GM21529 (cell line): ENCODE data around the gene PJA1.

Experiments
- ATAC-seq: cut with Tn5 transposase; IDR thresholded peaks from one replicate; pipeline ENCODE4 v1.9.1; 2021; ENCODE audit not compliant: unreplicated experiment

Gene PJA1

GRCh38 chrX:69165087-69165651 is at the start of gene PJA1:
TSS of gene PJA1 (minus strand) at chrX:69165453. CDS start at chrX:69163073, 2,380 bp downstream.
- ATAC-seq, result peak; percentile 91

GRCh38 chrX:69214463-69214862 is 49.2 kb upstream of the PJA1 start:
- ATAC-seq, result no peak

DNA sequence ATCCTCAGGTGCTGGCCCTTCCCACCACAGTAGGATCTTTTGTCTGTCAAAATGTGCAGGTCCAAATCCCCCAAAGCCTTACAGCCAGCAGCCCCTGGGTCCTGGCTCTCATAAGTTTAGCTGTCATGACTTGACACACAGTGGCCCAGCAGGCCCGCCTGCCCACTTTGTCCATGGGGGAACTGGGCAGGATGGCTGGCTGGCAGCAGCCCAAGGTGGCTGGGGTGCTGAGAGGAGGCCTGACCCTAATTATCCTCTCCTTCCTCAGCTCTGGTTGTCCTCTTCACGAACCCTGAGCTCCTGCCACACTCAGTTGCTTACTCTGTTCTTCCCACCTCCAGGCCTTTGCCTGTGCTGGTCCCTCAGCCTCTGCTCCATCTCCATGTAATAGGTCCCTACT is 46.4 kb upstream of the PJA1 start:
- no peak for ATAC-seq

DNA sequence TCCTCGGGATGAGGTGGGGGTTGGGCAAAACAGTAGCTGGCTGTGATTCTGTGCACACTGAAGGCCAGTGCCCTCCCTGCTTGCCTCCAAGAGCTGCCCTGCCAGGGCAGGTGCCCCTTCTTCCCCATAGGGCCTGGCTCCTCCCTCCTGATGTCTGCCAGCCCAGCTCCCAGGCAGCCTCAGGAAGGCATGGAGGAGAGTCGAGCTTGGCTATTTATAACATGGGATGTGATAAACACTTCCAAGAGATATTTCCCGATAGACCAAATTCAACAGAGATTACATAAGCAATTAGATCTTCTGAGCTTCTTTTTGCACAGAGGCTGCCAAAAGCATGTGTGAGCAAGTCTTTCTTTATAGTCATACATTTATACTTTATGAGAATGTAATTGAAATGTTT is 45.3 kb upstream of the PJA1 start:
- ATAC-seq, result no peak

- no peak for ATAC-seq
These were observed 42.0 kb upstream of the PJA1 start for GRCh38 chrX:69207216-69207615.

- ATAC-seq, result no peak
These were observed 38.4 kb upstream of the PJA1 start for GRCh38 chrX:69203638-69204037.

DNA sequence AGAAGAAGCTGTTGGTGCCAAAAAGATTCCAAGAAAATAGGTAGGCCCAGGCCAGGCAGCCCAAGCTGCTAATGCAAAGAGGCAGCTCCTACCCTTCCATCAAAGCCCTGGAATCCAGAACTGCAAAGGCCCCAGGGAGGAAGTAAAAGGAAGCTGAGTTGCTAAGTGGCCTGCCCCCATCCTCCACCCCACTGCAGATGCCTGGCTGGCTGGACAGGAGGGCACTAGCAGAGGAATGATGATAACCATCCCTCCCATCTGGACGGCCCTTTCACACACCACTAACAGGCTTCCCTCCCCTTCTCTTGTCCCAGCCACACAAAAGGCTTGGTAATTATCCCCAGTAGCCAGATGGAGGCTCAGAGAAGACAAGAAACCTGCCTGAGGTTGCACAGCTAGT is 32.4 kb upstream of the PJA1 start:
- no peak for ATAC-seq

DNA sequence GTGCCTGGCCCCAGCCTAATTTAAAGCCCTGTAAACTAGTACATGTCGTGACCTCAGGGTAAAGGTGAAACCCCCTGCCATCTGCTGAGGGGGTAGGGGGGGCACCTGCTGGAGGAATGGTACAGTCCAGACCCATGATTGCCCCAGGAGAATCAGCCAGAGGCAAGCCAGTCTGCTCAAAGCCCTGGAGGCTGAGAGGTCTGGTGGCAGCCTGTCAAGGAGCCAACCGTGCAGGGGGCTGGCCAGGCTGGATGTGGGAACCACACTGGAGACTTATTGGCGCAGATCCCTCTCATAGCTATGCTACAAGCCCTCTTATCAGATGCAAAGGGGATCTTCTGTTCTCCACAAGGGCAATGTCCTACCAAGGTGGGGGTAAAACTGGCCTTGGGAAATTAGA is 31.4 kb upstream of the PJA1 start:
- ATAC-seq, result no peak

- no peak for ATAC-seq
These were observed 30.6 kb upstream of the PJA1 start for GRCh38 chrX:69195810-69196209.

- no peak for ATAC-seq
These were observed 29.9 kb upstream of the PJA1 start for GRCh38 chrX:69195192-69195591.

- no peak for ATAC-seq
These were observed 27.4 kb upstream of the PJA1 start for GRCh38 chrX:69192603-69193002.

DNA sequence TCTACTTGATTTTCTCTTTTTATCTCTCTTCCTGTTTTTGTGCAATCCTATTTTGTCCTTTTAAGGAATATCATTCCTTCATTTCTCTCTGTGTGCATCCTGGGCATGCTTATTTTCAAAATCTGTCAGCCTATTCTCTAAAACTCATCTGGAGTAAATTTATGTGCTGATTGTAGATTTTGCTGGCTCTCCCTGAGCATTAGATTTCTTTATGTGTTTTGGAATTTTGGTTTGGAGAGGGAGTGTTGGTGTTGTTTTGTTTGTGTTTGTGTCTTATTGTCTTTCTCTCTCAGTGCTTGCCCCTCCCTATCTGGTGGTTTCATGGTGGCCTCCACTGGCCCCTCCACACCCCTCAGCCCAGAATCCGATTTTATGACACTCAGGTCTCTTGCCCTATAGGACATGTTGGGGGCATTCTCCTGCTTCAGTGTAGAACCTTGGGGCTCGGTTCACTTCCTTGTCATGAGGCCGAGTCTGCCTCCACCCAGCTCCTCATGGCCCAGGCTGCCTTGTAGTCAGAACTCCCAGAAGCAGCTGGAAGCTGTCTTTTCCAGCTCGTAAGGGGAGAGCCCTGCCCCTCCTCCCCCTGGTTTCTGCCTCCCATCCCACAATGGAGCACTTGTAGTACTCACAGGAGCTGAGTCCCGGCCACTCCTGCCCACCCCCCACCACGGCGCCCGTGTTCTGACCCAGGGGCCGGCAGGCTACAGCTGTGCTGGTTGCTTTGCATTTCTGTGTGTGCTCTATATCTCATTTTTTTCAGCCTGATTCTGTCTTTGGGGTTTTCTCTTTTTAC is 24.5 kb upstream of the PJA1 start:
- no peak for ATAC-seq

GRCh38 chrX:69186651-69187050 is 21.4 kb upstream of the PJA1 start:
- no peak for ATAC-seq

GRCh38 chrX:69185886-69186285 is 20.6 kb upstream of the PJA1 start:
- ATAC-seq, result no peak

- ATAC-seq, result no peak
These were observed 19.9 kb upstream of the PJA1 start for GRCh38 chrX:69185141-69185540.

DNA sequence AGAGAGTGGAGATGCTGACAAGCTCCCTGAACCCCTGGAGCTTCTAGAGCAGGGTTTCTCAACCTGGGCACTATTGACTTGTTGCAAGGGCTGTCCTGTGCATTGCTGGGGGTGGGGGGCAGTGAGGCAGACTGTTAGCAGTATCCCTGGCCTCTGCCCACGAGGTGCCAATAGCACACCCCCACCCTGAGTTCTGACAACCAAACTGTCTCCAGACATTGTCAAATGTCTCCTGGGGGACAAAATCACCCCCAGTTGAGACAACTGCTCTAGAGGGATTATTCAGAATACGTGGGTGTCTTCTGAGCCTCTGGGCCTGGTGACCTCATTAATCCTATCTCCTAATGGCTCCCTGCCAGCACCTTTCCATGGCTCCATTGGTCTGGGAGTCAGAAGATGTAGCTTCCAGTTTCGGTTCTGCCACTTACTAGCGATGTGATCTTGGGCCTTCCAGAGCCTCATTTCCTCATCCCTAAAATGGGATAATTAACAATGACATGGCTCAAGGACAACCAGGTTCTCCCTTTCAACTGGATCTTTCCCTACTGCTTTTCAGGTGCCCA is 17.6 kb upstream of the PJA1 start:
- ATAC-seq, result no peak

DNA sequence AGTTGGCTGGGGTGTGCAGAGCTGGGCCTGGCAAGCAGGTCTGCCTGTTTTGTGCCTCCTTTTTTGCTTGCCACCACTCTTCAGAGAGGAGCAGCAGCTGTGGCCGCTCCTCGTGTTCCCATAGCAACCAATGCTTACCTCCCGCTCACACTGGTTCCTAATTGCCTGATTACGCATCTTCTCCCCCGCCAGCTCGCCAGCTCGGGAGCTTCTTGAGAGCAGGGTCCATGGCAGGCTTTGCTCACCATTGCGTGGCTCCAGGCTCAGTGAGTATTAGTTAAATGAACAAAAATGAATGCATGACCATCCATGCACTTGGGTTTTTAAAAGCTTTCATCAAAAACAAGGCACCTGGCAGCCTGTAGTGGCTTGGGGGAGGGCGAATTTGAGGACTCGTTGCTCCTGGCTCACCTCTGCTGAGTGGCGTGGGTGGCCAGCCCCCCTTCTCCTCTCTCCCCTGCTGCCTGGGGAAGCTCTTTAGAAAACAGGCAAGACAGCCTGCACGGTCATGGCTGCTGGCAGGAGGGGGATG is 14.2 kb upstream of the PJA1 start:
- ATAC-seq, result no peak

DNA sequence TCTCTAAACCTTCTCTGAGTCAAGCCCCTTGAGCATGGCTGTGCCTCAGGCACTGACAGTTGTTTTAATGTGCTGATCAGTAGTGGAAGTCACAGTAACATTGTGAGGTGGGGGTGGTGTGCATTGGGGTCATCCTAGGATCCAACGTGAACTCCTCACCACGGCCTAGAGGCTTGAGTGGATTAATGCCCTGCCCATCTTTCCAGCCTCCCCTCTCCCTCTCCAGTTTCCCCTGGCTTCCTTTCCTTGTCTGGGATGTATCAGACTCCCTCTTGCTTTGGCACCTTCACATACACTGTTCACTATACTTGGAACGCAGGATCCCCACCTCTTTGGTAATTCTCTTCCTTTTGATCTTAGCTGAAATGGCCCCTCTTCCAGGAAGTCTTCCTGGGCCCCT is 13.3 kb upstream of the PJA1 start:
- no peak for ATAC-seq

DNA sequence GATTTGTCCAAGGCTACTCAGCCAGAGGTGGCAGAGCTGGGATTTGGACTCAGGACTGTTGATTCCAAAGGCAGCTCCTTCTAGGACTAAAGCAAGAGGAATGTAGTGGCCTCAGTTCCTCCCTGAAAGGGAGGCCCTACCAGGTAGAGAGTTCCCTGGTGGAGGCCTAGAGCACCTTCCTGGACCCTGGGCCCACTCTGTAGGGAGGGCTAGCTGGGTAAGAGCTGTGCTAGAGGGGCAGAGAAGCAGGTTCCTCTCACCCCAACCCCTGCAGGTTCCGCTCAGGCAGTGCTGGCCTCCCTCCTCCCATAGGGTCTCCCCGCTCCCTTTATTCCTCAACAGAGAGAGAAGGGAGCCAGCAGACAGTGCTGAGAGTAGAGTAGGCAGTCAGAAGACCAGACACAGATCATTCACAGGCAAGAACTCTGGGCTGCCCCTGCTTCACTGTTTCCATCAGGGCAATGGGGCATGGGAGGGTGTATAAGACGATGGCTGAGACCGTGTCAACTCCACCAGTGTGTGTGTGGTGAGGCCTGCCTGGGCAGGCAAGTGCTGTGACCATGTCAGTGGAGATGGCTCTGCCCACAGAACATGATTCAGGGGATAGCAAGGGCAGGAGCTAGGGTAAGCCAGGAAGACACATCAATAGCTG is 12.4 kb upstream of the PJA1 start:
- ATAC-seq, result no peak

GRCh38 chrX:69176053-69176452 is 10.8 kb upstream of the PJA1 start:
- ATAC-seq, result no peak

DNA sequence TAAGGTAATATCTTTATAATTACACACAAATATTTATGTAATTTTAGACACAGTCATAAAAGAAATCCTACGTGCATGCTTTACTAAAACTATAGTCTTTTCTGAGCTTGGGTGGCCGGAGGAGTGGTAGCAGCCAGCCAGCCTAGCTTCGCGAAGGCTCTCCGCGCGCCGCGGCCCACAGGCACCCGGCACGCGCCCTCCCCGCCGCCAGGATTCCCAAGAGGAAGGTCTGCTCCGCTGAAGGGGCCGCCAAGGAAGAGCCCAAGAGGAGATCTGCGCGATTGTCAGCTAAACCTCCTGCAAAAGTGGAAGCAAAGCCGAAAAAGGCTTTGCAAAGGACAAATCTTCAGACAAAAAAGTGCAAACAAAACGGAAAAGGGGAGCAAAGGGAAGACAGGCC is 8.7 kb upstream of the PJA1 start:
- ATAC-seq, result no peak

DNA sequence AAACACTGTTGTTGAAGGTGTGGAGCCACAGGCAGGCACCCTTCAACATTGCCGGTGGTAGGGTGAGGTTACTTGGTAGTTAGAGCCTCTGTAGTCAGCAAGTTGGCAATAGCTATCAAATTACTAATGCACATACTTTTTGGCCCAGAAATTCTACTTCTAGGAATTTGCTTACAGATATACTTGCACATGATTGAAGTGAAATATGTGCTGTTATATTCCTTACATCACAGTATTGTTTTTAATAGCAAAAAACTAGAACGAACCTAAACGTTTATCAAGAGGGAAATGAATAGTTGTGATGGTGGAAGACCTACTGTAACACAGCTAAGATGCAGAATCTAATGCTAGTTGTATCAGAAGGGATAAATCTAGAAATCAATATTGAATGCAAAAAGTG is 7.7 kb upstream of the PJA1 start:
- ATAC-seq, result no peak
